ENCODE measurements around the gene MUC12.
"Not testable (repeated sequence)": the region's sequence is repeated elsewhere in the genome, so short reads cannot be mapped to it uniquely, and the experiment has no call there.

MUC12 gene

GRCh38 chr7:100972002-100972347, 2.6 kb downstream of the MUC12 start:
- TF ChIP-seq CTCF (IDR thresholded peaks at IDR 0.05; ENCODE audit: low read depth, low read length, missing control alignments), result no peak

GRCh38 chr7:100974021-100974420, 4.7 kb downstream of the MUC12 start:
- TF ChIP-seq CTCF (IDR thresholded peaks at IDR 0.05; ENCODE audit: low read depth, low read length, missing control alignments), result no peak
- no peak for DNase-seq (ENCODE audit: low read depth)
- no peak overlapping the region for H3K4me3 ChIP-seq (ENCODE audit: low read depth, low read length)

More at GRCh38 chr7:100972002-100972347, 2.6 kb downstream of the MUC12 start:
- DNase-seq (ENCODE audit: low read depth), result no peak
- no peak overlapping the region for H3K4me3 ChIP-seq (ENCODE audit: low read depth, low read length)

DNA sequence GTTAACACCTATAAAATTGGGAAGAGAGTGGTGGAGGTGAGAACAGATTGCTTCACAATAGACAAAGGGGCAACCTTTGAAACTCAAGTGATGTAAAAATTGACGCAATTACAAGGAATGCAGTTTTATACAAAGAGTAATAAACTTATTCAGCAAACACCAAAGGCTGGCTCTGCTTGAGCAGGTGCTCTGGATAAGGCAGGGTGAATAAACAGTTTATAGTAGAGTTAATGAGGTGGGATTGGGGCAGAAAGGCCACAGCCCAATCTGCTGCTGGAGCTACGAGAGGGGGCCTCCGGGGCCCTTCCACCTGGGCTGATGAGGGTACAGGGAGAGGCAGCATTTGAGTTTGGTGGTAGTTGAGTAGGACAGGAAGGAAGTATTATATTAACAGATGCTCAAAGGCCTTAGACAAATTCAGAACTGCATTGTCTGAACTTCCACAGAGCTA, 6.0 kb downstream of the MUC12 start:
- DNase-seq (ENCODE audit: low read depth), result no peak
- H3K4me3 ChIP-seq (ENCODE audit: low read depth, low read length), result no peak overlapping the region
- no peak for TF ChIP-seq CTCF (IDR thresholded peaks at IDR 0.05; ENCODE audit: low read depth, low read length, missing control alignments)

DNA sequence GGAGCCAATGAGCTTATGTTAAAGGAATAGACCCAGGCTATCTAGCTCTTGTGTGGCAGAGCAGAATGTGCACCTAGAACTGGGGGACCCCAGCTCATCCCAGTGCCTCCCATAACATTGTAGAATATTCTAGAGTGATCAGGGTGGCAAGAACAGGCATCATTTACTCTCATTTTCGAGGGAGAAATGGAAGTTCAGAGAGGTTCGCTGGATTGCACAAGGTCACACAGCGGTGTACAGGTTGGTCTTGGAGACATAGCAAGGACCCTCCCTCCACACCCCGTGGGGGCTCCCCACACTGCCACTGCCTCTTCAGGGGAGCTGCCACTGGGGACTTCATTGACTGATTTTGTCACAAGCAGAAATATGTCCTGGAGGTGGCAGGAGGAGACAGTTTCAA, 8.9 kb downstream of the MUC12 start:
- TF ChIP-seq CTCF (IDR thresholded peaks at IDR 0.05; ENCODE audit: low read depth, low read length, missing control alignments), result no peak
- no peak overlapping the region for H3K4me3 ChIP-seq (ENCODE audit: low read depth, low read length)

DNA sequence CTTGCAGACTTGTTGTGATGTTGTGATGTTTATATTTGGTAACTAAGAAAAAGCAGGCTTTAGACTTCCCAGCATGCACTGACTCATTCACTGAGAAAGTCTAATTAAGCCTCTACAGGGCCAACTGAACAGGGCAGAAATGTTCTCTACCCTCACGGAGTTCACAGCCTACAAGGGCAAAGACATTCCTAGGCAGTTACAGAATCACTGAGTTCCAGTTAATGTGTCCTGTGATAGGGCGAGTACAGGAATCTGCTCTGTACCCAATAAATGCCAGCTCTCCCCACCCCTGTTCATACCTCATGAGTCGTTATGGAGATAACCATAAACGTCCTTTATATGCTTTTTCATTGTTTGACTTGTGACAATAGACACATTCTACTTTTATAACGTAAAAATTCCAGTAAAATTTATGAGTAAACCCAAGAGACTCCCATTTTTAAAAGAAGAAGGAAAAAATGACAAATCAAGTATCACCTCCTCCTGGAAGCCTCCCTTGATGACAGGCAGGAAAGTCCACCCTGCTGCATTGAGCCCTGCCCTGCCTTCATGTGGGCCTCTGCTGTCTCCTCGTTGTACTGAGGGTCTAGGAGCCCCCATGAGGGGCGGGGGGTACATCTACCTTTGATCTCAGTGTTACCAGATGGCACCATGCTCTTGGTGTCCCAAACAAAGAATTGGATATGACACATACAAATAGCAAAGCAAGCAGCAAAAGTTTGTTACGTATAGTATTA, 14.3 kb downstream of the MUC12 start:
- DNase-seq (ENCODE audit: low read depth), result no peak
- TF ChIP-seq CTCF (IDR thresholded peaks at IDR 0.05; ENCODE audit: low read depth, low read length, missing control alignments), result no peak
- H3K4me3 ChIP-seq (ENCODE audit: low read depth, low read length), result no peak overlapping the region

More for the DNA sequence above, 8.9 kb downstream of the MUC12 start:
- DNase-seq (ENCODE audit: low read depth), result no peak

DNA sequence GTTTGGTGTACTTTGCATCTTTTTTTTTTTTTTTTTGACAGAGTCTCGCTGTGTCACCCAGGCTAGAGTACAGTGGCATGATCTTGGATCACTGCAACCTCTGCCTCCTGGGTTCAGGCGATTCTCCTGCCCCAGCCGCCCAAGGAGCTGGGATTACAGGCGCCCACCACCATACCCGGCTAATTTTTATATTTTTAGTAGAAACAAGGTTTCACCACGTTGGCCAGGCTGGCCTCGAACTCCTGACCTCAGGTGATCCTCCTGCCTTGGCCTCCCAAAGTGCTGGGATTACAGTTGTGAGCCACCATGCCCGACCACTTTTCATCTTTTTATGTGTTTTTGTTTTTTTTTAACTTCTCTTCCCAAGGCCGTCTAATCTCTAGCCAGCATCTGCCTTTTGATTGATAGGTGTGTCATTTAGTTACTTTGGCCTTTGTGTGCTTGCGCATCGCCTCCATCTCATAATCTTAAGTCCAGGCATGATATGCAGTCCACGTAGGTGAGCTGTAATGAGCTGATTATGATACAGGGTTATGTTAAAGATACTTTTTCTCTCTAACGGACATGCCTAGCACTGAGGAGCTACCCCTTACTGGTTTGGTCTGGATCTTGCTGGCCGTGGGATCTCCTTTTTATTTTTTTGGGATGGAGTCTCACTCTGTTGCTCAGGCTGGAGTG, 15.0 kb downstream of the MUC12 start:
- not testable (repeated sequence) for DNase-seq (ENCODE audit: low read depth); H3K4me3 ChIP-seq (ENCODE audit: low read depth, low read length)

DNA sequence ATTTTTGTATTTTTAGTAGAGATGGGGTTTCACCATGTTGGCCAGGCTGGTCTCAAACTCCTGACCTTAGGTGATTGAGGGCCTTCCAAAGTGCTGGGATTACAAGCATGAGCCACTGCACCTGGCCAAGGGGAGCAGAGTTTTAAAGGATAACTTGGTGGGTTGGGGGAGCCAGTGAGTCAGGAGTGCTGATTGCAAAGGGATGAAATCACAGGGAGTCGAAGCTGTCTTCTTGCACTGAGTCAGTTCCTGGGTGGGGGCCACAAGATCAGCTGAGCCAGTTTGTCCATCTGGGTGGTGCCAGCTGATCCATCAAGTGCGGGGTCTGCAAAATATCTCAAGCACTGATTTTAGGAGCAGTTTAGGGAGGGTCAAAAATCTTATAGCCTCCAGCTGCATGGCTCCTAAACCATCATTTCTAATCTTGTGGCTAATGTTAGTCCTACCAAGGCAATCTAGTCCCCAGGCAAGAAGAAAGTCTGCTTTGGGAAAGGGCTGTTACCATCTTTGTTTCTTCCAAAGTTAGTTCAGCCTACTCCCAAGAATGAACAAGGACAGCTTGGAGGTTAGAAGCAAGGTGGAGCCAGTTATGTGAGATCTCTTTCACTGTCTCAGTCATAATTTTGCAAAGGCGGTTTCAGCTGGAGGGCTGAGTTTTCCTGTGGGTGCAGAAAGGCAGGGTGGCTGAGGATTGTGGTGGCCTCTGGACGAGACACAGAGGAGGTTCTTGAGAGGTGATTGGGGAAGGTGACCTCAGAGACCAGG, 15.8 kb downstream of the MUC12 start:
- DNase-seq (ENCODE audit: low read depth); H3K4me3 ChIP-seq (ENCODE audit: low read depth, low read length): not testable (repeated sequence)

All from GM12864 (cell line).